A549 treated with DMSO at 1 μM for 4 hours (cell line): Measurements from ENCODE around the gene SPIRE1. TPM values are rescaled to one million over a fixed set of nuclear protein-coding genes. Genes with fewer than 3 reads are reported as not detected.

Experiments
- total RNA-seq: library from RNA; stranded (reverse); fragments of 200-300 nt; extraction: Qiagen RNA extraction; gene quantifications from 5 replicates; pipeline ENCODE4 v1.2.3, GENCODE V29; 2022; ENCODE audit warnings: low read depth

The SPIRE1 gene
- total RNA-seq: 16.4 to 26.9 TPM (median 20.4 TPM) in 5 replicates

DNA sequence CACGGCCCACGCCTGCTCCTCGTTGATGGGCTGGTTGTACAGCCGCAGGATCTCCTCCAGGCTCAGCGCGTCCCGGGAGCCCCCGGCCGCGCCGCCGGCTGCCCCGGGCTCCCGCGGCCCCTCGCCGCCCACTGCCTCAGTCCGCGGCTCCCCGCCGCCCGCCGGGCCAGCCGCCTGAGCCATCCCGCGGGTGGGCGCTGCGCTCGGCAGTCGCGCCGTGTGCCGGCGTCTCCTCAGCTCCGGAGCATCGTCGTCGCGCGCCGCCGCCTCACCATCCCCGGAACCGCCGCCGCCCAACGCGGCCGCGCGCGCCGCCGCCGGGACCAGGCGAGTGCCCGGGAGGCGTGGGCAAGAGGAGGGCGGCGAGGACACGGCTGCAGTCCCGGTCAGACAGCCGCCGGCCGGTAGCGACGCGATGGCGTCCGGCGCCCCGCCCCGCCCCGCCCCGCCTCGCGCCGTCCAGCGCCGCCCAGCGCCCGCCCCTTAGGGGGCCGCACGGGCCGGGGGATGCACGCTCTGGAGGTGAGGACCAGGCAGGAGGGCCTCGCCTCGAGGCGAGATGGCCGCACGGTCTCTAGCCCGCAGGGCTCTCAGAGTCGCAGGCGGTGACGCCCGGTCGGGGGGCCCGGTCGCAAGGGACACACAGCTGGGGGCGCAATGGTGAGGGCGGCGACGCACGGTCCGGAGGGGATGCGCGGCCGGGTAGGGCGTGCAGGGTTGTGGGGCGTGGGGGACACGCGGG is at the start of gene SPIRE1:
Gene SPIRE1, minus strand, starts transcription at position 424 of the 742 bp plus-strand sequence. Its CDS starts 241 bp downstream, at position 183.

DNA sequence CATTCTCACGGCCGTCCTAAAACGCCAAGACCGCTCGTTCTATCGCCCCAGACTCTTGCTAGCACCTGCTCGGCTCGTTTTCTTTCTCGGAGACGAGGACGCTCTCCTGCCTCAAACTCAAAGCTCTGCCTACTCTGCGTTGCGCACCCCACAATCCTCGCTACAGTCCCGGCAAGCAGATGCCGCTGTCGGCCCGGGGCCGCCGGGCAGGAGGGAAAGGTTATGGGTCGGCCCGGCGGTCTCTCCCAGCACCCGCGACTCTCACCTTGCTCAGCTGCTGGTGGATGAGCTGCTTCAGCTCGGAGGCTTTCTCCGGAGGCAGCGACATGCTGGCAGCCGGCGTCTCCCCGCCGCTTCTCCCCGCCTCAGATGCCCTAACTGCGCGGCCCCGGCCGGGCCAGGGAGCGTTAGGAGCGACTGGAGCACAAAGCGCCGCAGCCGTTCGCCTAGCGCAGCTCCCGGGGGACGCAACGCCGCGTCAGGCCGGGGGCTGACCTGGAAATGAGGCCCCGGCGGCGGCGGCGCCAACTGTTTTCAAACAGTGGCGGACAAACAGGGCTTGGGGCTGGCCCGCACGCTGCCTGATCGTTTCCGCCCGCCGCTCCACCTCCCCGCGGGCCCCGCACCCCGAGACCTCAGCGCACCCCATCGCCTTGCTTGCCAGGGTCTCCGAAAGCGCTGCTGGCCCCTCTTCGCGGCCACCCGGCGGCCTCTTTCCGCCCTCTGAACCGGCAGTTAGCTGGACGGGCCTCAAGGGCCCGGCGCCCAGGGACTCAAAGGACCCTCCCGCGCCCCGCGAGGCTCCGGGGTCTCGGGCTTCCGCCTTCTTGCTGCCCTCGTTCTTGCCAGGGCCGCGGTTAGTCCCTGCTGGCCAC is 44.6 kb upstream of the SPIRE1 start, which contains the start of the genes CEP76 and PSMG2:
Gene CEP76, minus strand, starts transcription at position 503 of the 875 bp plus-strand sequence. Its CDS starts 175 bp downstream, at position 328.
Gene PSMG2, plus strand, starts transcription at position 822 of the 875 bp plus-strand sequence. CDS start 66 bp downstream, outside the sequence.

Other genes starting within 250 kb of the SPIRE1 start
- gene CEP76, start 44.6 kb upstream of the SPIRE1 start, total RNA-seq: 6.4 to 9.2 TPM (median 8.4 TPM) in 5 replicates
- 69.1 to 81.0 TPM (median 74.3 TPM) in 5 replicates for gene PSMG2, start 44.9 kb upstream of the SPIRE1 start, total RNA-seq
- gene PTPN2, start 226.1 kb upstream of the SPIRE1 start, total RNA-seq: 21.5 to 26.1 TPM (median 25.1 TPM) in 5 replicates